Mesodermal cell (in vitro differentiated cells): ENCODE results near the gene TPM3.

Source experiments
- H3K27ac ChIP-seq: 2 replicates; pipeline ENCODE4 v1.7.0; 2013; ENCODE audit warnings: mild to moderate bottlenecking, low read depth, low read length, moderate library complexity; ENCODE audit not compliant: severe bottlenecking
- H3K36me3 ChIP-seq: 2 replicates; pipeline ENCODE4 v1.7.1; 2013; ENCODE audit warnings: mild to moderate bottlenecking, low read length, moderate library complexity; ENCODE audit not compliant: control insufficient read depth, insufficient read depth
- H3K4me1 ChIP-seq: one replicate; pipeline ENCODE4 v1.7.1; 2013; ENCODE audit warnings: mild to moderate bottlenecking, low read length; ENCODE audit not compliant: insufficient read depth, control insufficient read depth, poor library complexity, severe bottlenecking
- H3K4me3 ChIP-seq: 2 replicates; pipeline ENCODE4 v1.7.0; 2013; ENCODE audit warnings: low read length, control low read depth, mild to moderate bottlenecking; ENCODE audit not compliant: insufficient read depth, poor library complexity, severe bottlenecking; ENCODE audit errors: extremely low read depth
- H3K9me3 ChIP-seq: 2 replicates; pipeline ENCODE4 v1.7.1; 2013; ENCODE audit warnings: mild to moderate bottlenecking, low read length, moderate library complexity; ENCODE audit not compliant: control insufficient read depth
- WGBS, 2 experiments: methylation state at CpG; one replicate each; pipeline ENCODE4 v1.1.5; 2013; ENCODE audit warnings: missing lambda C conversion rate in 2 of 2; ENCODE audit not compliant: insufficient coverage in 2 of 2; 5-methylcytosine and 5-hydroxymethylcytosine counted together

TPM3 gene

GRCh38 chr1:154167461-154167860, 24.4 kb downstream of the TPM3 start:
- no peaks in the 10 kb centered on the region for H3K9me3 ChIP-seq
- H3K4me3 ChIP-seq, result no peak overlapping the region
- H3K36me3 ChIP-seq, result peaks cover 100% of the 10 kb centered on the region
- H3K27ac ChIP-seq, result no peak overlapping the region
- H3K4me1 ChIP-seq, result no peaks in the 10 kb centered on the region

- H3K4me1 ChIP-seq, result no peaks in the 10 kb centered on the region
- 100% methylated on average over 1 of the region's 1 CpG for WGBS, 2 experiments
- H3K36me3 ChIP-seq, result peaks cover 100% of the 10 kb centered on the region
- no peaks in the 10 kb centered on the region for H3K9me3 ChIP-seq
- no peak overlapping the region for H3K4me3 ChIP-seq
- no peak overlapping the region for H3K27ac ChIP-seq
Observed at GRCh38 chr1:154166207-154166606, 25.7 kb downstream of the TPM3 start.

GRCh38 chr1:154159554-154159953, 32.3 kb downstream of the TPM3 start:
- H3K36me3 ChIP-seq, result peaks cover 100% of the 10 kb centered on the region
- H3K4me3 ChIP-seq, result no peak overlapping the region
- no peak overlapping the region for H3K27ac ChIP-seq
- no peaks in the 10 kb centered on the region for H3K9me3 ChIP-seq
- peaks cover 19% of the 10 kb centered on the region for H3K4me1 ChIP-seq

- peaks cover 19% of the 10 kb centered on the region for H3K4me1 ChIP-seq
- peaks cover 99% of the 10 kb centered on the region for H3K36me3 ChIP-seq
- H3K4me3 ChIP-seq, result no peak overlapping the region
- H3K27ac ChIP-seq, result peak overlapping the region; percentile 69
- WGBS, 2 experiments, result 94 to 97% methylated on average over 8 of the region's 8 CpGs
- H3K9me3 ChIP-seq, result no peaks in the 10 kb centered on the region
Observed at GRCh38 chr1:154158307-154159125, 33.4 kb downstream of the TPM3 start.

GRCh38 chr1:154157520-154158306, 34.2 kb downstream of the TPM3 start:
- 71 to 100% methylated on average over 2 to 3 of the region's 7 CpGs for WGBS, 2 experiments

GRCh38 chr1:154155251-154155650, 36.6 kb downstream of the TPM3 start:
- Histone ChIP-seq H3K4me3 (no peak overlapping the region), H3K4me1 (peaks cover 19% of the 10 kb centered on the region), H3K9me3 (no peaks in the 10 kb centered on the region), H3K36me3 (peaks cover 67% of the 10 kb centered on the region), H3K27ac (peak overlapping the region; percentile 73)
- 90 to 96% methylated on average over 8 to 9 of the region's 9 CpGs for whole genome bisulfite sequencing, 2 experiments

More at GRCh38 chr1:154157520-154158306, 34.2 kb downstream of the TPM3 start:
- Histone ChIP-seq H3K4me1 (peaks cover 19% of the 10 kb centered on the region), H3K36me3 (peaks cover 91% of the 10 kb centered on the region), H3K4me3 (no peak overlapping the region), H3K27ac (peak overlapping the region; percentile 69), H3K9me3 (no peaks in the 10 kb centered on the region)

- peak within 1 kb of the TSS; percentile 73 for H3K27ac ChIP-seq
- 88 to 95% methylated on average over 19 to 23 of the region's 29 CpGs for WGBS, 2 experiments
Observed at GRCh38 chr1:154154534-154155191, 37.2 kb downstream of the TPM3 start, which contains the start of gene NUP210L. Gene NUP210L (minus strand): TSS chr1:154155073.

GRCh38 chr1:154154053-154154452, 37.8 kb downstream of the TPM3 start:
- peaks cover 19% of the 10 kb centered on the region for H3K4me1 ChIP-seq
- no peak overlapping the region for H3K27ac ChIP-seq
- WGBS, 2 experiments, result 94 to 100% methylated on average over 2 to 3 of the region's 6 CpGs
- no peak overlapping the region for H3K4me3 ChIP-seq
- H3K36me3 ChIP-seq, result peaks cover 55% of the 10 kb centered on the region
- H3K9me3 ChIP-seq, result no peaks in the 10 kb centered on the region

More at GRCh38 chr1:154154534-154155191, 37.2 kb downstream of the TPM3 start, which contains the start of gene NUP210L:
- Histone ChIP-seq H3K36me3 (peaks cover 61% of the 10 kb centered on the region), H3K9me3 (no peaks in the 10 kb centered on the region), H3K4me3 (no peak within 1 kb of the TSS), H3K4me1 (peaks cover 19% of the 10 kb centered on the region)

- Histone ChIP-seq H3K4me1 (peaks cover 9% of the 10 kb centered on the region), H3K27ac (no peak overlapping the region), H3K4me3 (no peak overlapping the region), H3K9me3 (no peaks in the 10 kb centered on the region), H3K36me3 (peaks cover 27% of the 10 kb centered on the region)
Observed at GRCh38 chr1:154151311-154151710, 40.6 kb downstream of the TPM3 start.

GRCh38 chr1:154148807-154149206, 43.1 kb downstream of the TPM3 start:
- Histone ChIP-seq H3K36me3 (peaks cover 2% of the 10 kb centered on the region), H3K4me1 (no peaks in the 10 kb centered on the region), H3K4me3 (no peak overlapping the region), H3K9me3 (no peaks in the 10 kb centered on the region), H3K27ac (no peak overlapping the region)
- WGBS, 2 experiments, result 87 to 100% methylated on average over 1 to 3 of the region's 3 CpGs
